H9 (cell line): ENCODE data around the gene PUM2. TPM values are rescaled to one million over a fixed set of nuclear protein-coding genes. Genes with fewer than 3 reads are reported as not detected.

Experiments
- DNase-seq: peaks from one replicate; pipeline ENCODE4 v3.0.0-alpha.2; 2017
- H2AFZ ChIP-seq: one replicate; pipeline ENCODE4 v1.6.1; 2013; ENCODE audit warnings: mild to moderate bottlenecking, low read length, control low read depth, moderate library complexity
- H2AK5ac ChIP-seq: 2 replicates; pipeline ENCODE4 v1.6.1; 2013; ENCODE audit warnings: low read length, control low read depth, mixed read lengths; ENCODE audit not compliant: insufficient read length
- H2BK120ac ChIP-seq: one replicate; pipeline ENCODE4 v1.6.1; 2013; ENCODE audit warnings: low read depth, mild to moderate bottlenecking, low read length, control low read depth, inconsistent platforms; ENCODE audit not compliant: poor library complexity, severe bottlenecking
- H2BK12ac ChIP-seq: 2 replicates; pipeline ENCODE4 v1.6.1; 2013; ENCODE audit warnings: low read length, control low read depth, mixed read lengths, low read depth; ENCODE audit not compliant: insufficient read length
- H2BK15ac ChIP-seq: 2 replicates; pipeline ENCODE4 v1.6.1; 2013; ENCODE audit warnings: low read depth, low read length, control low read depth
- H2BK20ac ChIP-seq: one replicate; pipeline ENCODE4 v1.6.1; 2013; ENCODE audit warnings: low read depth, mild to moderate bottlenecking, low read length, control low read depth, inconsistent platforms; ENCODE audit not compliant: poor library complexity, severe bottlenecking
- H2BK5ac ChIP-seq: 2 replicates; pipeline ENCODE4 v1.6.1; 2013; ENCODE audit warnings: low read length, control low read depth, mixed read lengths; ENCODE audit not compliant: insufficient read length
- H3K14ac ChIP-seq: 2 replicates; pipeline ENCODE4 v1.6.1; 2013; ENCODE audit warnings: low read length, control low read depth; ENCODE audit not compliant: insufficient read depth
- H3K18ac ChIP-seq: 2 replicates; pipeline ENCODE4 v1.6.1; 2013; ENCODE audit warnings: low read depth, mild to moderate bottlenecking, mixed read lengths, low read length, control low read depth; ENCODE audit not compliant: insufficient read length
- H3K23ac ChIP-seq: 2 replicates; pipeline ENCODE4 v1.6.1; 2013; ENCODE audit warnings: low read length, control low read depth, mixed read lengths, low read depth; ENCODE audit not compliant: insufficient read length
- H3K23me2 ChIP-seq: 2 replicates; pipeline ENCODE4 v1.6.1; 2013; ENCODE audit warnings: low read depth, mild to moderate bottlenecking, mixed read lengths, low read length, control low read depth; ENCODE audit not compliant: insufficient read length, poor library complexity, severe bottlenecking
- H3K27ac ChIP-seq: 2 replicates; pipeline ENCODE4 v1.5.1; 2013; ENCODE audit warnings: low read length, control low read depth, mixed read lengths, low read depth; ENCODE audit not compliant: insufficient read length
- H3K27me3 ChIP-seq: 2 replicates; pipeline ENCODE4 v1.6.1; 2013; ENCODE audit warnings: low read length, control low read depth, inconsistent platforms; ENCODE audit not compliant: insufficient read depth
- H3K4ac ChIP-seq: 2 replicates; pipeline ENCODE4 v1.6.1; 2013; ENCODE audit warnings: low read depth, mild to moderate bottlenecking, control low read depth, inconsistent platforms, low read length, moderate library complexity
- H3K4me1 ChIP-seq: 2 replicates; pipeline ENCODE4 v1.6.1; 2013; ENCODE audit warnings: low read length, control low read depth, inconsistent platforms; ENCODE audit not compliant: insufficient read depth
- H3K4me2 ChIP-seq: 2 replicates; pipeline ENCODE4 v1.6.1; 2013; ENCODE audit warnings: low read length, control low read depth, mixed read lengths; ENCODE audit not compliant: insufficient read length, insufficient read depth
- H3K56ac ChIP-seq: 2 replicates; pipeline ENCODE4 v1.6.1; 2013; ENCODE audit warnings: low read depth, mild to moderate bottlenecking, mixed read lengths, low read length, control low read depth; ENCODE audit not compliant: insufficient read length
- H3K79me1 ChIP-seq: 2 replicates; pipeline ENCODE4 v1.6.1; 2013; ENCODE audit warnings: low read depth, mild to moderate bottlenecking, moderate library complexity, low read length, control low read depth, inconsistent platforms; ENCODE audit not compliant: insufficient read depth, poor library complexity, severe bottlenecking
- H3K79me2 ChIP-seq: 2 replicates; pipeline ENCODE4 v1.6.1; 2013; ENCODE audit warnings: low read length, control low read depth, inconsistent platforms; ENCODE audit not compliant: insufficient read depth
- H3K9ac ChIP-seq: 2 replicates; pipeline ENCODE4 v1.6.1; 2013; ENCODE audit warnings: low read length, control low read depth, mixed read lengths; ENCODE audit not compliant: insufficient read length; ENCODE audit errors: extremely low read depth
- H3K9me3 ChIP-seq: one replicate; pipeline ENCODE4 v1.6.1; 2013; ENCODE audit warnings: low read depth, low read length, inconsistent platforms; ENCODE audit not compliant: control insufficient read depth
- H3T11ph ChIP-seq: one replicate; pipeline ENCODE4 v1.6.1; 2013; ENCODE audit warnings: mild to moderate bottlenecking, low read length, control low read depth, inconsistent platforms
- H4K20me1 ChIP-seq: one replicate; pipeline ENCODE4 v1.6.1; 2013; ENCODE audit not compliant: control insufficient read depth, insufficient read length, insufficient read depth
- H4K5ac ChIP-seq: 2 replicates; pipeline ENCODE4 v1.6.1; 2013; ENCODE audit warnings: low read depth, mild to moderate bottlenecking, mixed read lengths, low read length, control low read depth; ENCODE audit not compliant: insufficient read length
- H4K8ac ChIP-seq: replicated peaks from 2 replicates; pipeline ENCODE4 v1.6.1; 2013; ENCODE audit warnings: low read length, control low read depth, mixed read lengths, low read depth; ENCODE audit not compliant: insufficient read length
- H4K91ac ChIP-seq: 2 replicates; pipeline ENCODE4 v1.6.1; 2013; ENCODE audit warnings: low read depth, mild to moderate bottlenecking, moderate library complexity, mixed read lengths, low read length, control low read depth; ENCODE audit not compliant: insufficient read length
- H3K27ac Mint-ChIP-seq, 3 experiments: 2 replicates in 2 of 3; 3 replicates in 1 of 3; pipeline ENCODE4 v1.8.0; 2020 to 2021; ENCODE audit warnings: mixed read lengths in 3 of 3, mild to moderate bottlenecking in 1 of 3, moderate library complexity in 1 of 3
- H3K27me3 Mint-ChIP-seq: 2 replicates; pipeline ENCODE4 v1.8.0; 2021; ENCODE audit warnings: low read depth, mild to moderate bottlenecking, moderate library complexity, mixed read lengths
- H3K36me3 Mint-ChIP-seq, 3 experiments: 2 replicates in 2 of 3; 3 replicates in 1 of 3; pipeline ENCODE4 v1.8.0; 2020 to 2021; ENCODE audit warnings: low read depth in 3 of 3, mixed read lengths in 3 of 3; ENCODE audit not compliant: insufficient read depth in 1 of 3
- H3K4me1 Mint-ChIP-seq, 2 experiments: 2 replicates each; pipeline ENCODE4 v1.8.0; 2020; ENCODE audit warnings: mixed read lengths in 2 of 2
- H3K4me3 Mint-ChIP-seq, 2 experiments: 2 replicates in 1 of 2; 3 replicates in 1 of 2; pipeline ENCODE4 v1.8.0; 2020 to 2021; ENCODE audit warnings: mild to moderate bottlenecking in 2 of 2, mixed read lengths in 2 of 2, moderate library complexity in 1 of 2
- H3K9me3 Mint-ChIP-seq, 2 experiments: 2 replicates in 1 of 2; 3 replicates in 1 of 2; pipeline ENCODE4 v1.8.0; 2020; ENCODE audit warnings: mild to moderate bottlenecking in 2 of 2, mixed read lengths in 2 of 2, moderate library complexity in 1 of 2
- CTCF ChIP-seq: fragments of 200-600 bp; sonication (generic); conservative IDR thresholded peaks from 3 replicates; pipeline ENCODE4 v1.8.0; 2021; ENCODE audit warnings: antibody characterized with exemption, mild to moderate bottlenecking
- WGBS: extraction: QIAGEN DNeasy Blood & Tissue Kit; methylation state at CpG from one replicate; pipeline ENCODE4 v1.1.7; 2013; ENCODE audit warnings: missing lambda C conversion rate, low lambda C conversion rate, mixed read lengths; ENCODE audit not compliant: insufficient read length; ENCODE audit errors: extremely low coverage; 5-methylcytosine and 5-hydroxymethylcytosine counted together
- total RNA-seq: library from RNA; stranded (reverse); gene quantifications from 2 replicates; pipeline ENCODE4 v1.2.1, GENCODE V29; 2021

PUM2 gene
- total RNA-seq, 1 experiment from 2014 or later = 96.6 TPM

- H3K36me3 Mint-ChIP-seq = peaks cover 0 to 5% (median 0%) of the 10 kb centered on the region in 3 experiments; a peak in 2 of 7 replicates
- no peak overlapping the region for H3K18ac ChIP-seq
- TF ChIP-seq CTCF = no peak
Measured at GRCh38 chr2:20366672-20367116, 16.1 kb upstream of the PUM2 start.

More at GRCh38 chr2:20366672-20367116, 16.1 kb upstream of the PUM2 start:
- Mint-ChIP-seq H3K27ac (no peak overlapping the region), H3K4me3 (no peak overlapping the region; a peak in 1 of 5 replicates), H3K9me3 (peaks cover 12 to 18% of the 10 kb centered on the region in 2 experiments), H3K4me1 (peaks cover 5 to 7% of the 10 kb centered on the region in 2 experiments; a peak in 2 of 4 replicates), H3K27me3 (peaks cover 17% of the 10 kb centered on the region; the same call in 1 of the 2 replicates)
- Histone ChIP-seq H3K56ac (no peak overlapping the region), H2BK5ac (no peak overlapping the region), H4K8ac (no peak overlapping the region), H2AFZ (no peak overlapping the region), H3K27me3 (peaks cover 2% of the 10 kb centered on the region; the same call in 1 of the 2 replicates), H3K79me2 (no peaks in the 10 kb centered on the region), H4K91ac (no peak overlapping the region), H3K4me1 (no peaks in the 10 kb centered on the region), H4K5ac (no peak overlapping the region), H2BK20ac (no peak overlapping the region), H3K79me1 (no peaks in the 10 kb centered on the region), H3K14ac (no peak overlapping the region), H2BK120ac (no peak overlapping the region), H3T11ph (no peak overlapping the region), H2BK15ac (no peak overlapping the region), H4K20me1 (no peaks in the 10 kb centered on the region), H2AK5ac (no peak overlapping the region), H3K23ac (no peak overlapping the region), H3K23me2 (no peaks in the 10 kb centered on the region), H3K9ac (no peak overlapping the region), H3K27ac (no peak overlapping the region), H3K4me2 (no peak overlapping the region), H2BK12ac (no peak overlapping the region), H3K9me3 (peaks cover 3% of the 10 kb centered on the region), H3K4ac (no peak overlapping the region)
- no peak for DNase-seq
- no CpG with 5 or more reads among the region's 2 CpGs for WGBS
